PC-3 (cell line): ENCODE data around the gene STH. TPM values are rescaled to one million over a fixed set of nuclear protein-coding genes. Genes with fewer than 3 reads are reported as not detected.

Source experiments
- ATAC-seq: fragments of 200-7000 bp; cut with Tn5 transposase; 2 replicates; pipeline ENCODE4 v1.9.1; 2020; ENCODE audit warnings: mild to moderate bottlenecking, moderate library complexity
- BruUV-seq: library from RNA; stranded (reverse); fragments of 400-500 nt; replicated peaks from 2 replicates; lab custom pipeline; 2021; lab: Mats Ljungman, UMichigan
- CTCF ChIA-PET: fragments of 300-600 bp; sonication (Branson Sonifier 250); formaldehyde crosslinking; loops from one replicate; lab custom pipeline; 2022; ENCODE audit warnings: antibody characterized with exemption; lab: Charles Lee
- POLR2A ChIA-PET: fragments of 300-600 bp; sonication (Branson Sonifier 250); formaldehyde crosslinking; loops from one replicate; lab custom pipeline; 2022; ENCODE audit warnings: antibody characterized with exemption; ENCODE audit not compliant: unreplicated experiment; lab: Charles Lee
- DNase-seq: peaks from one replicate; pipeline ENCODE4 v3.0.0-alpha.2; 2015
- H2AFZ ChIP-seq: fragments of 300-600 bp; sonication (generic); 2 replicates; pipeline ENCODE4 v1.6.0; 2016; ENCODE audit warnings: antibody characterized with exemption, low read length
- H3F3A ChIP-seq: fragments of 300-600 bp; sonication (generic); one replicate; pipeline ENCODE4 v1.6.0; 2017; ENCODE audit warnings: antibody characterized with exemption, low read length, control low read depth, mild to moderate bottlenecking; ENCODE audit not compliant: unreplicated experiment
- H3K27ac ChIP-seq: fragments of 300-600 bp; sonication (generic); 2 replicates; pipeline ENCODE4 v1.5.1; 2016; ENCODE audit warnings: mild to moderate bottlenecking, low read length
- H3K27me3 ChIP-seq: fragments of 300-600 bp; sonication (generic); 2 replicates; pipeline ENCODE4 v1.6.1; 2016; ENCODE audit warnings: low read length, mixed read lengths
- H3K36me3 ChIP-seq: fragments of 300-600 bp; sonication (generic); 2 replicates; pipeline ENCODE4 v1.6.1; 2016; ENCODE audit warnings: low read depth, mixed run types, low read length, mixed read lengths
- H3K4me1 ChIP-seq: fragments of 300-600 bp; sonication (generic); 2 replicates; pipeline ENCODE4 v1.5.1; 2016; ENCODE audit warnings: low read length; ENCODE audit not compliant: insufficient read depth
- H3K4me2 ChIP-seq: fragments of 300-600 bp; sonication (generic); 2 replicates; pipeline ENCODE4 v1.6.0; 2016; ENCODE audit warnings: low read length
- H3K4me3 ChIP-seq: fragments of 300-600 bp; sonication (generic); 2 replicates; pipeline ENCODE4 v1.5.1; 2016; ENCODE audit warnings: mild to moderate bottlenecking, low read length, mixed read lengths
- H3K79me2 ChIP-seq: fragments of 300-600 bp; sonication (generic); 2 replicates; pipeline ENCODE4 v1.6.1; 2017; ENCODE audit warnings: low read length, mixed read lengths
- H3K9ac ChIP-seq: fragments of 300-600 bp; sonication (generic); 2 replicates; pipeline ENCODE4 v1.6.0; 2016; ENCODE audit warnings: mild to moderate bottlenecking, low read length
- H3K9me2 ChIP-seq: fragments of 300-600 bp; sonication (generic); replicated peaks from 2 replicates; pipeline ENCODE4 v1.6.1; 2016; ENCODE audit warnings: mixed run types, low read length, mixed read lengths
- H3K9me3 ChIP-seq: fragments of 300-600 bp; sonication (generic); 2 replicates; pipeline ENCODE4 v1.6.1; 2016; ENCODE audit warnings: low read length, mixed read lengths
- H4K20me1 ChIP-seq: fragments of 300-600 bp; sonication (generic); 2 replicates; pipeline ENCODE4 v1.6.1; 2016; ENCODE audit warnings: low read length, mixed read lengths
- CTCF ChIP-seq: fragments of 300-600 bp; sonication (generic); conservative IDR thresholded peaks from 2 replicates; pipeline ENCODE4 v1.5.1; 2017; ENCODE audit warnings: antibody characterized with exemption, low read depth, mild to moderate bottlenecking, low read length
- EZH2 ChIP-seq: fragments of 300-600 bp; sonication (generic); IDR thresholded peaks from one replicate; pipeline ENCODE4 v1.6.1; 2017; ENCODE audit warnings: antibody characterized with exemption, mild to moderate bottlenecking, low read length; ENCODE audit not compliant: unreplicated experiment
- EZH2phosphoT487 ChIP-seq: fragments of 300-600 bp; sonication (generic); IDR thresholded peaks from 2 replicates; pipeline ENCODE4 v1.6.1; 2018; ENCODE audit warnings: mild to moderate bottlenecking, antibody characterized with exemption, low read length, borderline replicate concordance
- intact Hi-C: fragments of 100-400 bp; cut with micrococcal nuclease; formaldehyde crosslinking; loops from 2 replicates; pipeline ENCODE4 v1.9.0; 2023
- total RNA-seq: library from RNA; depleted of rRNA; stranded (reverse); fragments of >200 nt; gene quantifications from 2 replicates; pipeline ENCODE4 v1.2.3, GENCODE V29; 2014

Gene STH
- total RNA-seq, 1 experiment from 2014 or later, result not detected

GRCh38 chr17:46038414-46038813 is 39.4 kb downstream of the STH start:
- Histone ChIP-seq H3K4me1 (no peaks in the 10 kb centered on the region), H4K20me1 (peaks cover 10% of the 10 kb centered on the region), H3K4me3 (no peak overlapping the region), H3K9ac (no peak overlapping the region), H3K27me3 (no peaks in the 10 kb centered on the region), H3F3A (no peaks in the 10 kb centered on the region), H3K9me3 (no peaks in the 10 kb centered on the region), H3K4me2 (no peak overlapping the region), H3K36me3 (peaks cover 95% of the 10 kb centered on the region), H3K9me2 (no peaks in the 10 kb centered on the region), H3K27ac (no peak overlapping the region), H2AFZ (no peak overlapping the region), H3K79me2 (no peaks in the 10 kb centered on the region)
- TF ChIP-seq CTCF, result no peak
- intact Hi-C loops, result no loop called here
- DNase-seq (no peak), ATAC-seq (no peak)
- BruUV-seq, result no TSS peak
- POLR2A ChIA-PET, result no interaction called here
- CTCF ChIA-PET, result no interaction called here

- H4K20me1 ChIP-seq, result peaks cover 10% of the 10 kb centered on the region; the same call in 1 of the 2 replicates
- peaks cover 95% of the 10 kb centered on the region for H3K36me3 ChIP-seq
These were observed 39.9 kb downstream of the STH start for GRCh38 chr17:46038937-46039336.

GRCh38 chr17:46039592-46040186 is 40.6 kb downstream of the STH start:
- Histone ChIP-seq H3K4me2 (no peak overlapping the region), H3K9ac (no peak overlapping the region), H3K27me3 (no peaks in the 10 kb centered on the region), H3K27ac (no peak overlapping the region), H2AFZ (no peak overlapping the region), H3K36me3 (peaks cover 89% of the 10 kb centered on the region), H3K4me3 (no peak overlapping the region), H3K4me1 (0 out of 2 replicates have a peak, but pooled peaks cover 2% of the 10 kb centered on the region), H3F3A (no peaks in the 10 kb centered on the region), H3K9me3 (no peaks in the 10 kb centered on the region), H4K20me1 (peaks cover 8% of the 10 kb centered on the region; the same call in 1 of the 2 replicates), H3K79me2 (no peaks in the 10 kb centered on the region), H3K9me2 (no peaks in the 10 kb centered on the region)
- ATAC-seq (no peak), DNase-seq (no peak)
- CTCF ChIA-PET, result no interaction called here
- POLR2A ChIA-PET, result interaction anchor here (0.5 kb wide), 1 partner anchor 60 kb away, joined by 31 read pairs; no protein-coding TSS in a partner anchor
- TF ChIP-seq EZH2 (no peak), EZH2phosphoT487 (no peak), CTCF (no peak)
- intact Hi-C loops, result loop anchor here (10.0 kb wide), 1 partner anchor 115 kb away; no protein-coding TSS in a partner anchor
- no TSS peak for BruUV-seq

More at GRCh38 chr17:46038937-46039336, 39.9 kb downstream of the STH start:
- no peak overlapping the region for H3K4me2 ChIP-seq
- no peaks in the 10 kb centered on the region for H3K27me3 ChIP-seq
- TF ChIP-seq CTCF, result no peak
- no peak for TF ChIP-seq EZH2
- no peak for TF ChIP-seq EZH2phosphoT487
- no peaks in the 10 kb centered on the region for H3K4me1 ChIP-seq
- DNase-seq (no peak), ATAC-seq (no peak)
- H3F3A ChIP-seq, result no peaks in the 10 kb centered on the region
- no peak overlapping the region for H3K9ac ChIP-seq
- no peak overlapping the region for H3K4me3 ChIP-seq
- ChIA-PET POLR2A (no interaction called here), CTCF (no interaction called here)
- H3K9me3 ChIP-seq, result no peaks in the 10 kb centered on the region
- no peak overlapping the region for H3K27ac ChIP-seq
- no peak overlapping the region for H2AFZ ChIP-seq
- intact Hi-C loops, result no loop called here
- no peaks in the 10 kb centered on the region for H3K79me2 ChIP-seq
- BruUV-seq, result no TSS peak
- H3K9me2 ChIP-seq, result no peaks in the 10 kb centered on the region
